Fibroblast of pulmonary artery (primary cell): ENCODE results near the gene RPL29.

Experiments used
- DNase-seq: peaks from one replicate; pipeline ENCODE4 v3.0.0-alpha.2; 2010; ENCODE audit warnings: low read depth
- H3K4me3 ChIP-seq: replicated peaks from 2 replicates; pipeline ENCODE4 v1.5.1; 2011; ENCODE audit warnings: low read depth, mild to moderate bottlenecking, control low read depth, low read length, moderate library complexity
- CTCF ChIP-seq: IDR thresholded peaks from 2 replicates; pipeline ENCODE4 v1.5.1; 2011; ENCODE audit warnings: mild to moderate bottlenecking, control low read depth, low read length, inconsistent platforms; ENCODE audit errors: missing control alignments

The RPL29 gene

GRCh38 chr3:52025453-52025852 lies 29.8 kb upstream of the RPL29 start:
- no peak for DNase-seq
- no peak for TF ChIP-seq CTCF
- no peak overlapping the region for H3K4me3 ChIP-seq

GRCh38 chr3:52024765-52025452 lies 29.2 kb upstream of the RPL29 start:
- no peak for DNase-seq
- no peak for TF ChIP-seq CTCF

GRCh38 chr3:52023860-52024764 lies 28.4 kb upstream of the RPL29 start:
- no peak for TF ChIP-seq CTCF
- H3K4me3 ChIP-seq, result no peak overlapping the region
- DNase-seq, result no peak

More at GRCh38 chr3:52024765-52025452, 29.2 kb upstream of the RPL29 start:
- H3K4me3 ChIP-seq, result no peak overlapping the region

GRCh38 chr3:52023101-52023770 lies 27.5 kb upstream of the RPL29 start:
- no peak for DNase-seq
- no peak overlapping the region for H3K4me3 ChIP-seq
- TF ChIP-seq CTCF, result no peak

- no peak for TF ChIP-seq CTCF
- H3K4me3 ChIP-seq, result no peak overlapping the region
- no peak for DNase-seq
Observed at GRCh38 chr3:52022323-52023100, 26.8 kb upstream of the RPL29 start.

GRCh38 chr3:52021489-52022268 lies 26.0 kb upstream of the RPL29 start:
- TF ChIP-seq CTCF, result no peak
- no peak overlapping the region for H3K4me3 ChIP-seq
- no peak for DNase-seq
